Neural progenitor cell (in vitro differentiated cells): ENCODE results near the gene CTLA4. TPM values are rescaled to one million over a fixed set of nuclear protein-coding genes. Genes with fewer than 3 reads are reported as not detected.

Source experiments
- DNase-seq: peaks from one replicate; pipeline ENCODE4 v3.0.0-alpha.2; 2016; ENCODE audit warnings: low spot score
- H2AFZ ChIP-seq: fragments of 200-600 bp; sonication (generic); replicated peaks from 2 replicates; pipeline ENCODE4 v1.6.1; 2016; ENCODE audit warnings: antibody characterized with exemption
- H3F3A ChIP-seq: fragments of 200-600 bp; sonication (generic); 2 replicates; pipeline ENCODE4 v1.6.1; 2016; ENCODE audit warnings: antibody characterized with exemption, low read depth
- H3K27ac ChIP-seq: fragments of 200-600 bp; sonication (generic); 2 replicates; pipeline ENCODE4 v1.5.1; 2016; ENCODE audit warnings: mild to moderate bottlenecking
- H3K27me3 ChIP-seq: fragments of 200-600 bp; sonication (generic); 2 replicates; pipeline ENCODE4 v1.6.1; 2016; ENCODE audit warnings: mild to moderate bottlenecking, moderate library complexity
- H3K36me3 ChIP-seq: fragments of 200-600 bp; sonication (generic); 2 replicates; pipeline ENCODE4 v1.5.1; 2016
- H3K4me1 ChIP-seq: fragments of 200-600 bp; sonication (generic); 2 replicates; pipeline ENCODE4 v1.6.1; 2016; ENCODE audit warnings: mixed run types
- H3K4me2 ChIP-seq: fragments of 200-600 bp; sonication (generic); 2 replicates; pipeline ENCODE4 v1.6.1; 2016
- H3K4me3 ChIP-seq: fragments of 200-600 bp; sonication (generic); 2 replicates; pipeline ENCODE4 v1.5.1; 2016
- H3K79me2 ChIP-seq: fragments of 200-600 bp; sonication (generic); 2 replicates; pipeline ENCODE4 v1.6.1; 2016; ENCODE audit warnings: low read depth
- H3K9ac ChIP-seq: fragments of 200-600 bp; sonication (generic); 2 replicates; pipeline ENCODE4 v1.6.1; 2016
- H3K9me3 ChIP-seq: fragments of 200-600 bp; sonication (generic); 2 replicates; pipeline ENCODE4 v1.5.1; 2016; ENCODE audit warnings: low read depth
- H4K20me1 ChIP-seq: fragments of 200-600 bp; sonication (generic); 2 replicates; pipeline ENCODE4 v1.6.1; 2016; ENCODE audit warnings: low read depth
- H3K27ac Mint-ChIP-seq: 3 replicates; pipeline ENCODE4 v1.8.0; 2021; ENCODE audit warnings: mixed read lengths
- H3K27me3 Mint-ChIP-seq: 2 replicates; pipeline ENCODE4 v1.8.0; 2022; ENCODE audit warnings: low read depth, mild to moderate bottlenecking, inconsistent platforms, moderate library complexity, mixed read lengths; ENCODE audit not compliant: insufficient read depth
- H3K36me3 Mint-ChIP-seq: 3 replicates; pipeline ENCODE4 v1.8.0; 2021; ENCODE audit warnings: mixed read lengths
- H3K4me1 Mint-ChIP-seq: 3 replicates; pipeline ENCODE4 v1.8.0; 2021; ENCODE audit warnings: mixed read lengths
- H3K4me3 Mint-ChIP-seq: 3 replicates; pipeline ENCODE4 v1.8.0; 2021; ENCODE audit warnings: mild to moderate bottlenecking, moderate library complexity, mixed read lengths
- H3K9me3 Mint-ChIP-seq: 3 replicates; pipeline ENCODE4 v1.8.0; 2020; ENCODE audit warnings: mixed read lengths
- EZH2 ChIP-seq: fragments of 200-600 bp; sonication (generic); IDR thresholded peaks from 2 replicates; pipeline ENCODE4 v1.6.1; 2017; ENCODE audit warnings: antibody characterized with exemption, mild to moderate bottlenecking, moderate library complexity
- EZH2phosphoT487 ChIP-seq: fragments of 200-600 bp; sonication (generic); IDR thresholded peaks from 2 replicates; pipeline ENCODE4 v1.6.1; 2017; ENCODE audit warnings: antibody characterized with exemption
- total RNA-seq: library from RNA; depleted of rRNA; stranded (reverse); fragments of >200 nt; gene quantifications from 2 replicates; pipeline ENCODE4 v1.2.3, GENCODE V29; 2015; ENCODE audit warnings: low replicate concordance
- TF ChIP-seq, protein P1 (sequence below): fragments of 200-600 bp; sonication (generic); IDR thresholded peaks from 2 replicates; pipeline ENCODE4 v1.5.1; 2017; ENCODE audit warnings: antibody characterized with exemption, mild to moderate bottlenecking

CTLA4 gene
- total RNA-seq, 1 donor from 2014 or later: not detected

DNA sequence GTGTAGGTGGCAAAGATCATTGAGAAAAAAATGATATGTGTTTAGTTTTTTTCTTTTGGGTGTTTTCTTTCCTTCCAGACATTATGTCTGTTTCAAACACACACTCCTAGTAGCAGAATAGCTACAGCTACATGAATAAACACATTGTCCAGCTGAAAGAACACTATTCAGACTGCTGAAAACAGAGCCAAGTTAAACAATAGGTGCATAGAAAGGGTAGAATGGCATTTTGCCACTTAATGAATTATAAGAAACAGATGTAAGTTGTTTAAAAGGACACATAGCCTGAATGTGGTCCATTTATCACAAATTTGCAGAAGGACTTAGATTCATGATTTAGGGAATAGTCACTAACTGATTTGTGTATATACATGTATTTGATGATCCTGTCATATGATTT lies 20.1 kb downstream of the CTLA4 start:
- H3K27me3 Mint-ChIP-seq: peaks cover 2% of the 10 kb centered on the region
- Histone ChIP-seq H3K27me3 (no peaks in the 10 kb centered on the region), H3K36me3 (no peaks in the 10 kb centered on the region), H3K4me1 (no peaks in the 10 kb centered on the region), H3K4me2 (no peak overlapping the region), H3K79me2 (no peaks in the 10 kb centered on the region), H2AFZ (no peak overlapping the region), H3K9ac (no peak overlapping the region), H3K9me3 (no peaks in the 10 kb centered on the region), H3K27ac (no peak overlapping the region), H3F3A (no peaks in the 10 kb centered on the region), H4K20me1 (no peaks in the 10 kb centered on the region), H3K4me3 (no peak overlapping the region)
- TF ChIP-seq EZH2phosphoT487 (no peak), EZH2 (no peak)
- TF ChIP-seq, protein P1, sequence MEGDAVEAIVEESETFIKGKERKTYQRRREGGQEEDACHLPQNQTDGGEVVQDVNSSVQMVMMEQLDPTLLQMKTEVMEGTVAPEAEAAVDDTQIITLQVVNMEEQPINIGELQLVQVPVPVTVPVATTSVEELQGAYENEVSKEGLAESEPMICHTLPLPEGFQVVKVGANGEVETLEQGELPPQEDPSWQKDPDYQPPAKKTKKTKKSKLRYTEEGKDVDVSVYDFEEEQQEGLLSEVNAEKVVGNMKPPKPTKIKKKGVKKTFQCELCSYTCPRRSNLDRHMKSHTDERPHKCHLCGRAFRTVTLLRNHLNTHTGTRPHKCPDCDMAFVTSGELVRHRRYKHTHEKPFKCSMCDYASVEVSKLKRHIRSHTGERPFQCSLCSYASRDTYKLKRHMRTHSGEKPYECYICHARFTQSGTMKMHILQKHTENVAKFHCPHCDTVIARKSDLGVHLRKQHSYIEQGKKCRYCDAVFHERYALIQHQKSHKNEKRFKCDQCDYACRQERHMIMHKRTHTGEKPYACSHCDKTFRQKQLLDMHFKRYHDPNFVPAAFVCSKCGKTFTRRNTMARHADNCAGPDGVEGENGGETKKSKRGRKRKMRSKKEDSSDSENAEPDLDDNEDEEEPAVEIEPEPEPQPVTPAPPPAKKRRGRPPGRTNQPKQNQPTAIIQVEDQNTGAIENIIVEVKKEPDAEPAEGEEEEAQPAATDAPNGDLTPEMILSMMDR: no peak
- no peak overlapping the region for H3K4me3 Mint-ChIP-seq
- no peaks in the 10 kb centered on the region for H3K36me3 Mint-ChIP-seq
- no peak overlapping the region for H3K27ac Mint-ChIP-seq
- H3K4me1 Mint-ChIP-seq: peaks cover 4% of the 10 kb centered on the region
- DNase-seq: no peak
- H3K9me3 Mint-ChIP-seq: no peaks in the 10 kb centered on the region

DNA sequence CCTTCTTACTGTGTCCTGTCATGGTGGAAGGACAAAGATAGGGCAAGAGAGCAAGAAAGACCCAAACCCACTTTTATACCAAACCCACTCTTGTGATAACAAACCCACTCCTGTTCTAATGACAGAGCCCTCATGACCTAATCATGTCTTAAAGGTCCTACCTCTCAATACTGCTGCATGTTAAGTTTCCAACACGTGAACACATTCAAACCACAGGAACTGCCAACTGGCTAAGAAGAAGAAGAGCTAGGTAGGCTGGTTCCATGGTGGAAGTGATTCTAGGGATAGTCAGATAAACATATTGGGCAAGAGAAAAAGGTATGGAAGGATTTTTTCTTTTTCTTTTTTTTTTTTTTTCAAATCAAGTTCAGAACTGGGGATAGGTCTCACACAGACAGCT lies 22.0 kb downstream of the CTLA4 start:
- Histone ChIP-seq H3K4me2 (no peak overlapping the region), H3K4me3 (no peak overlapping the region), H3K4me1 (no peaks in the 10 kb centered on the region), H3F3A (no peaks in the 10 kb centered on the region), H3K9ac (no peak overlapping the region), H4K20me1 (no peaks in the 10 kb centered on the region), H3K79me2 (no peaks in the 10 kb centered on the region), H3K27ac (no peak overlapping the region), H3K27me3 (no peaks in the 10 kb centered on the region), H3K36me3 (no peaks in the 10 kb centered on the region), H2AFZ (no peak overlapping the region), H3K9me3 (no peaks in the 10 kb centered on the region)
- Mint-ChIP-seq H3K27ac (no peak overlapping the region), H3K36me3 (no peaks in the 10 kb centered on the region), H3K9me3 (no peaks in the 10 kb centered on the region), H3K4me1 (peaks cover 4% of the 10 kb centered on the region), H3K27me3 (peaks cover 2% of the 10 kb centered on the region), H3K4me3 (no peak overlapping the region)
- DNase-seq: no peak
- TF ChIP-seq EZH2phosphoT487 (no peak), EZH2 (no peak)
- TF ChIP-seq, protein P1: no peak

DNA sequence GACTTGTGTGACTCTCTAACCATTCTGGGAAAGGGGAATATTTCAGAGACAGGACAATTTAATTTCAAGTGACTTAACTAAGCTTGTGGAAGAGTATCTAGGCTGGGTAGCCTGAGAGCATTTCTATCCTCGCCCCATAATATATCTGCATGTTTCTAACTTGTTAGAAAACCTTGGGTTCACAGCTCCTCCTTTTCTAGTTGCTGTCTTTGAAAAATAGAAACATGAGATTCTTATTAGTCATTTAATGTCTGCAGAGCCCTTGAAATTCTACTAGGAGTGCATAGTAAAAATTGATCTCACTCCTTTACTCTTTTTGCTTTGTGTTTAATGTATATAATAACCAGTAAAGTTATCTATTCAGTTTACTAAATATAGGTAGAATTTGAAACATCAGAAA lies 22.4 kb downstream of the CTLA4 start:
- H3K9me3 ChIP-seq: no peaks in the 10 kb centered on the region
- no peaks in the 10 kb centered on the region for H3K27me3 ChIP-seq
- no peaks in the 10 kb centered on the region for H3K9me3 Mint-ChIP-seq
- no peak for DNase-seq
- TF ChIP-seq EZH2phosphoT487 (no peak), EZH2 (no peak)
- TF ChIP-seq, protein P1: no peak
- no peak overlapping the region for H3K4me3 ChIP-seq
- peaks cover 2% of the 10 kb centered on the region for H3K27me3 Mint-ChIP-seq
- H3K36me3 ChIP-seq: no peaks in the 10 kb centered on the region
- no peak overlapping the region for H3K9ac ChIP-seq
- H3K4me3 Mint-ChIP-seq: no peak overlapping the region
- H3F3A ChIP-seq: no peaks in the 10 kb centered on the region
- H2AFZ ChIP-seq: no peak overlapping the region
- H3K4me1 Mint-ChIP-seq: peaks cover 4% of the 10 kb centered on the region
- no peaks in the 10 kb centered on the region for H3K79me2 ChIP-seq
- H3K4me1 ChIP-seq: no peaks in the 10 kb centered on the region
- no peak overlapping the region for H3K27ac ChIP-seq
- H3K27ac Mint-ChIP-seq: no peak overlapping the region
- H3K4me2 ChIP-seq: no peak overlapping the region
- H3K36me3 Mint-ChIP-seq: no peaks in the 10 kb centered on the region
- no peaks in the 10 kb centered on the region for H4K20me1 ChIP-seq

DNA sequence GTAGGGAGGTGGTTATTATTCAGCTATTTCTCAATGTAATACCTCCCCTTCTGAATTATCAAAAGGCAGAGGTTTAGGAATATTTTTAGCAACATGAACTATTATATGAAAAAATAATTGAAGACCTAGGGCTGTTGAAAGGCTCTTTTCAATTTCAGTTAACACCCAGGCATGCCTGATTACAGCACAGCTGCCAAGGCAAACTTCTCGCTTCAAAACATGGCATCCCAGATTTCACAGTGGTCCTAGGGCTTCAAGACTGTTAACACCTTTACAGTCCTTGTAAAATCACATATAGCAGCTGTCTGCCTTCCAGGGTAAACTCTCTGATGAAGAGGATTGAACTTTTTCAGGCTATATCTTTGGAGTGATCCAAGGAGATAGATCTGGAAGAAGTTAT lies 23.2 kb downstream of the CTLA4 start:
- H4K20me1 ChIP-seq: no peaks in the 10 kb centered on the region
- no peaks in the 10 kb centered on the region for H3F3A ChIP-seq
- no peaks in the 10 kb centered on the region for H3K9me3 ChIP-seq
- Mint-ChIP-seq H3K36me3 (no peaks in the 10 kb centered on the region), H3K9me3 (no peaks in the 10 kb centered on the region), H3K27ac (no peak overlapping the region), H3K27me3 (peaks cover 2% of the 10 kb centered on the region), H3K4me3 (no peak overlapping the region), H3K4me1 (peaks cover 4% of the 10 kb centered on the region)
- TF ChIP-seq EZH2: no peak
- TF ChIP-seq EZH2phosphoT487: no peak
- TF ChIP-seq, protein P1: no peak
- no peak for DNase-seq
- no peaks in the 10 kb centered on the region for H3K27me3 ChIP-seq
- H2AFZ ChIP-seq: no peak overlapping the region
- H3K27ac ChIP-seq: no peak overlapping the region
- H3K79me2 ChIP-seq: no peaks in the 10 kb centered on the region
- H3K9ac ChIP-seq: no peak overlapping the region
- no peak overlapping the region for H3K4me3 ChIP-seq
- no peaks in the 10 kb centered on the region for H3K4me1 ChIP-seq
- H3K36me3 ChIP-seq: no peaks in the 10 kb centered on the region
- no peak overlapping the region for H3K4me2 ChIP-seq
